Thyroid gland (tissue), 4 donors: Measurements from ENCODE around the gene NPDC1. TPM values are rescaled to one million over a fixed set of nuclear protein-coding genes. Genes with fewer than 3 reads are reported as not detected.

Experiments used
- DNase-seq, 2 donors: peaks; one replicate each; pipeline ENCODE4 v3.0.0-alpha.2; 2019
- H3K27ac ChIP-seq, 3 donors: fragments of 200-600 bp; sonication (generic); 1 replicate in 2 of 3; 2 replicates in 1 of 3; pipeline ENCODE4 v1.5.1; 2016 to 2019; ENCODE audit warnings: mild to moderate bottlenecking in 1 of 3, moderate library complexity in 1 of 3
- H3K27me3 ChIP-seq: fragments of 200-600 bp; sonication (generic); one replicate; pipeline ENCODE4 v1.5.1; 2019
- H3K36me3 ChIP-seq, 2 donors: fragments of 200-600 bp; sonication (generic); one replicate each; pipeline ENCODE4 v1.5.1; 2016 to 2019
- H3K4me1 ChIP-seq, 2 donors: fragments of 200-600 bp; sonication (generic); one replicate each; pipeline ENCODE4 v1.5.1; 2017 to 2019
- H3K4me3 ChIP-seq, 3 donors: fragments of 200-600 bp; sonication (generic); replicated peaks in 1 of 3; 1 replicate in 2 of 3; 2 replicates in 1 of 3; pipeline ENCODE4 v1.5.1; 2016; ENCODE audit warnings: mild to moderate bottlenecking in 1 of 3
- H3K9me3 ChIP-seq: fragments of 200-600 bp; sonication (generic); one replicate; pipeline ENCODE4 v1.5.1; 2017
- POLR2A ChIP-seq, 2 donors: fragments of 450-650 bp; IDR thresholded peaks; one replicate each; pipeline ENCODE4 v1.6.1; 2017; ENCODE audit warnings: antibody characterized with exemption in 2 of 2, mild to moderate bottlenecking in 2 of 2, moderate library complexity in 1 of 2
- WGBS, 2 donors: methylation state at CpG; one replicate each; pipeline ENCODE4 v1.1.5; 2017; 5-methylcytosine and 5-hydroxymethylcytosine counted together
- intact Hi-C: fragments of 100-400 bp; cut with DNase I; formaldehyde crosslinking; loops from one replicate; pipeline ENCODE4 v1.15.1; 2023
- total RNA-seq, 4 donors: library from RNA; depleted of rRNA; stranded (reverse); fragments of >200 nt; gene quantifications; one replicate each; pipeline ENCODE4 v1.2.3, GENCODE V29; 2016
- TF ChIP-seq, protein P1 (sequence below), 6 experiments: fragments of 200-600 bp in 3 of 6; fragments of 450-650 bp in 3 of 6; sonication (generic) in 3 of 6; IDR thresholded peaks; one replicate each; pipeline ENCODE4 v1.5.1; 2016 to 2019; ENCODE audit warnings: antibody characterized with exemption in 6 of 6, mild to moderate bottlenecking in 2 of 6, inconsistent platforms in 1 of 6, moderate library complexity in 1 of 6

Gene NPDC1
- total RNA-seq, 4 donors from 2014 or later: 23.3 to 65.9 (median 35.4) TPM

DNA sequence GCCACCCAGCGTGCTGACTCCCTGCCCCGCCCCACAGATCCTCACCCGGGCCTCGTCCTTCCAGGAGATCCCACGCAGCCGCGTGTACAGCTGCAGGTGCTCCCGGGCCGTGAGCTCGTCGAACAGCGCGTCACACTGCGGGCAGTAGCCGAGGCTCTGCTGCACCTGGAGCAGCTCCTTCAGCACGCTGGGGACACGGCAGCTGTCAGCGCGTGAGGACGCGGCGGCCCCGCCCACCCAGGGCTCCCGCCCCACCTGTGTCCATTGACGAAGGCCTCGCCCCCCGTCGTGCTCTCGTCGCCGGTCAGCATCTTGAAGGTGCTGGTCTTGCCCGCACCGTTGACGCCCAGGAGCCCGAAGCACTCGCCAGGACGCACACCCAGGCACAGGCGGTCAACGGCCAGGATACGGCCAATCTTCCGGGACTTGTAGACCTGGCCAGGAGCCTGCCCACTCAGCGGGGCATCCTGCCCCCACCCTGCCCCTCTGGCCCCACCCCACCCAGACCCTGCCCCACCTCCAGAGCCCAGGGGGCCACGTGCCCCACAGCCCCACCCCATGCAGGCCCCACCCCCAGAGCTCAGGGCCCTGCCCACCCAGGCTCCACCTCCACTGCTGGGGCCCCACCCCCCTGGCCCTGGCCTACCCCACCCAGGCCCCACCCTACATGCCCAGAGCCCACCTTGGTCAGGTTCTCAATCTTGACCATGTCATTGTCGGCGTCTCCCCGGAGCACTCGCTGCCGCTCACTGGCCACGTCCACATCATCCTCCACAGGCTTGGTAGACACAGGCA lies 35.8 kb downstream of the NPDC1 start:
- no peaks in the 10 kb centered on the region for H3K9me3 ChIP-seq
- H3K27ac ChIP-seq: no peak overlapping the region
- no peaks in the 10 kb centered on the region for H3K27me3 ChIP-seq
- DNase-seq: no peak
- intact Hi-C loops: no loop called here
- H3K36me3 ChIP-seq: peaks cover 9 to 23% of the 10 kb centered on the region in 2 donors
- peaks cover 30 to 36% of the 10 kb centered on the region in 2 donors for H3K4me1 ChIP-seq
- no peak for TF ChIP-seq POLR2A (IDR thresholded peaks at IDR 0.05)
- TF ChIP-seq, protein P1, sequence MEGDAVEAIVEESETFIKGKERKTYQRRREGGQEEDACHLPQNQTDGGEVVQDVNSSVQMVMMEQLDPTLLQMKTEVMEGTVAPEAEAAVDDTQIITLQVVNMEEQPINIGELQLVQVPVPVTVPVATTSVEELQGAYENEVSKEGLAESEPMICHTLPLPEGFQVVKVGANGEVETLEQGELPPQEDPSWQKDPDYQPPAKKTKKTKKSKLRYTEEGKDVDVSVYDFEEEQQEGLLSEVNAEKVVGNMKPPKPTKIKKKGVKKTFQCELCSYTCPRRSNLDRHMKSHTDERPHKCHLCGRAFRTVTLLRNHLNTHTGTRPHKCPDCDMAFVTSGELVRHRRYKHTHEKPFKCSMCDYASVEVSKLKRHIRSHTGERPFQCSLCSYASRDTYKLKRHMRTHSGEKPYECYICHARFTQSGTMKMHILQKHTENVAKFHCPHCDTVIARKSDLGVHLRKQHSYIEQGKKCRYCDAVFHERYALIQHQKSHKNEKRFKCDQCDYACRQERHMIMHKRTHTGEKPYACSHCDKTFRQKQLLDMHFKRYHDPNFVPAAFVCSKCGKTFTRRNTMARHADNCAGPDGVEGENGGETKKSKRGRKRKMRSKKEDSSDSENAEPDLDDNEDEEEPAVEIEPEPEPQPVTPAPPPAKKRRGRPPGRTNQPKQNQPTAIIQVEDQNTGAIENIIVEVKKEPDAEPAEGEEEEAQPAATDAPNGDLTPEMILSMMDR (IDR thresholded peaks at IDR 0.05): no peak
- 91 to 96% methylated on average over 14 to 16 of the region's 49 CpGs for WGBS, 2 donors
- H3K4me3 ChIP-seq: no peak overlapping the region

DNA sequence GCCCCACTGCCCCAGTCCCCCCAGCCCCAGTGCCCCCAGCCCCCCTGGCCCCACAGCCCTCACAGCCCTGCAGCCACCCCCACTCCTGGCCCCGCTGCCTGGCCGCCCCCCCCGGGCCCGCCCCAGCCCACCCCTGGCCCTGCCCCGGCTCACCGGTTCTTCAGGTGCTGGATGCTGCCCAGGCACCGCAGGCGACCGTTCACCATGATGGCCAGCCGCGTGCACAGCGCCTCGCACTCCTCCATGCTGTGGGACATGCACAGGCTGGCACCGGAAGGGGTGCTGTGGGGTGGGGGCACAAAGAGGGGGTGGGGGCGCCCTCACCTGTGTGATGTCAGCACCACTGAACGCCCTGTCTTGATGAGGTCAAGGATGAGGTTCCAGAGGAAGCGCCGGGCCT lies 36.8 kb downstream of the NPDC1 start:
- 62 to 80% methylated on average over 1 to 9 of the region's 18 CpGs for WGBS, 2 donors
- Histone ChIP-seq H3K27ac (no peak overlapping the region), H3K27me3 (no peaks in the 10 kb centered on the region), H3K9me3 (no peaks in the 10 kb centered on the region), H3K4me1 (peaks cover 30 to 36% of the 10 kb centered on the region in 2 donors), H3K4me3 (no peak overlapping the region), H3K36me3 (peaks cover 2 to 17% of the 10 kb centered on the region in 2 donors)
- TF ChIP-seq POLR2A (IDR thresholded peaks at IDR 0.05): no peak
- TF ChIP-seq, protein P1 (IDR thresholded peaks at IDR 0.05): no peak
- no peak for DNase-seq
- intact Hi-C loops: no loop called here

DNA sequence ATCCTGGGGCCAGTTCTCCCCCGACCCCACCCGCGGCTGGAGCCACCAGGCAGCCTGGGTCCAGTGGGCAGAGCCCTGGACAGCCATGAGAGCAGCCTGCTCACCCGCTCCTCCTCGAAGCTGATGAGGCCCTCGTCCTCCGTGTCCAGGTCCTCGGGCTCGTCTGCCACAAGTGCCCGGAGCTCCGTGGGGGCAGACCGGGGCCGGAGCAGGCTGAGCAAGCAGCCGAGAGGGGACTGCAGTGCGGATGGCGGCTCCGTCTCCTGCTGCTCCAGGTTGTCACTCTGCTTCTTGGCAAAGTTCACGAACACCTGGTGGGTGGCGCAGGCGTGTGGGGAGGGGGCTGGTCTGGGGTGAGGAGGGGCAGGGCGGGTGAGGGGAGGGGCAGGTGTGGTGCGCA lies 37.7 kb downstream of the NPDC1 start:
- Histone ChIP-seq H3K27ac (peak overlapping the region; percentile 59 to 84 (median 79)), H3K27me3 (no peaks in the 10 kb centered on the region), H3K4me3 (no peak overlapping the region), H3K9me3 (no peaks in the 10 kb centered on the region), H3K36me3 (peaks cover 0 to 14% of the 10 kb centered on the region in 2 donors), H3K4me1 (peaks cover 30 to 36% of the 10 kb centered on the region in 2 donors)
- intact Hi-C loops: no loop called here
- 60% methylated on average over 1 to 2 of the region's 22 CpGs for WGBS, 2 donors
- peak; percentile 51 to 52 for DNase-seq
- TF ChIP-seq POLR2A (IDR thresholded peaks at IDR 0.05): no peak
- TF ChIP-seq, protein P1 (IDR thresholded peaks at IDR 0.05): no peak

DNA sequence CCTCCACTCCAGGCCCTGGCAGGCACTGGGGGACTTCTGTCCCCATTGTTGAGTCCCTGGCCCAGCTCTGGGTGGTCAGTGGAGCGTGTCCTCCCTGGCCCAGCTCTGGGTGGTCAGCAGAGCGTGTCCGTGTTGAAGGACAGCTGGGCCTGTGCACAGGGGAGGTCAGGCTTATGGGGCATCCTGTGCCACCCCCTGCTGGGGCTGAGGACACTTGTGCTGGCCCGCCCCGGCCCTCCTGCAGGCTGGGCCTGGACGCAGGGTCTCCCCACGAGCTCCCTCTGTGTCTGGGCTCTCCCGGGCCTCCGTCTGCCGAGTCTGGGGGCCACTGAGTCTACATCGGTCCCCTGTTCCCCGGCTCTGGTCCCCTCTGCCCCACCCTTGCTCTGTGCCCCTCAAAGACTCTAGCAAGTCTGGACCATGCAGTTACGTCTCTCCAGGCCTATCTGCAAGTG lies 38.1 kb downstream of the NPDC1 start:
- no peak for TF ChIP-seq POLR2A (IDR thresholded peaks at IDR 0.05)
- TF ChIP-seq, protein P1 (IDR thresholded peaks at IDR 0.05): peak in 1 of 6 experiments; percentile 37
- H3K4me3 ChIP-seq: no peak overlapping the region
- peak overlapping the region; percentile 59 to 84 (median 79) for H3K27ac ChIP-seq
- no peaks in the 10 kb centered on the region for H3K27me3 ChIP-seq
- peak; percentile 89 to 91 for DNase-seq
- WGBS, 2 donors: 58 to 59% methylated on average over 5 to 12 of the region's 13 CpGs
- peaks cover 30 to 36% of the 10 kb centered on the region in 2 donors for H3K4me1 ChIP-seq
- intact Hi-C loops: no loop called here
- no peaks in the 10 kb centered on the region for H3K9me3 ChIP-seq
- H3K36me3 ChIP-seq: peaks cover 0 to 14% of the 10 kb centered on the region in 2 donors
